ENCODE measurements around the gene DUSP9.

The DUSP9 gene

DNA sequence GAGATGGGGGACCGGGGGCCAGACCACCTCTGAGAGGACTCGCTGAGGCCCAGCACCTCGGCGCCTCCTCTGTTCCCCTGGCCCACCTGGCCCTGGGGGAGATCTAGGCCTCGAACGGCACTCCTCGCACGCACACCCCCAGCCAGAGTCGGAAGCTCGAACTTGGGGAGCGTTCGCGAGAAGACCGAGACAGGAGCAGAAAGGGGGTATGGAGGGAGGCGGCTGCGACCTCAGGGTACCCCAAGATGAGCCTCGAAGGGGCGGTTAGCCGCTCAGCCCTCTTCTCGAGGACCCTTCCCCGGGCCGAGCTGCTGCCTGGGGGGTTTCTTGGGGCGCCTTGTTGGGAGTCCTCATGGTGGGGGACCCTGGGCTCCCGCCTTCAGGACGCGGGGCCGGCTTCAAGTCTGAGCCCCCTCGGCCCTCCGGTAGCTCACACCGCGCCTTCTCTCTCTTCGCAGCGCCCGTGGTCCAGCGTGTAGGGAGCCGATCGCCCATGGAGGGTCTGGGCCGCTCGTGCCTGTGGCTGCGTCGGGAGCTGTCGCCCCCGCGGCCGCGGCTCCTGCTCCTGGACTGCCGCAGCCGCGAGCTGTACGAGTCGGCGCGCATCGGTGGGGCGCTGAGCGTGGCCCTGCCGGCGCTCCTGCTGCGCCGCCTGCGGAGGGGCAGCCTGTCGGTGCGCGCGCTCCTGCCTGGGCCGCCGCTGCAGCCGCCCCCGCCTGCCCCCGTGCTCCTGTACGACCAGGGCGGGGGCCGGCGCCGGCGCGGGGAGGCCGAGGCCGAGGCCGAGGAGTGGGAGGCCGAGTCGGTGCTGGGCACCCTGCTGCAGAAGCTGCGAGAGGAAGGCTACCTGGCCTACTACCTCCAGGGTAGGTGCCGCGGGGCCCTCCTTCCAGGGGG lies 706 bp downstream of the DUSP9 start:
- DNase-seq (ENCODE audit: low read depth in 2 of 3, low spot score in 1 of 3): no peak

DNA sequence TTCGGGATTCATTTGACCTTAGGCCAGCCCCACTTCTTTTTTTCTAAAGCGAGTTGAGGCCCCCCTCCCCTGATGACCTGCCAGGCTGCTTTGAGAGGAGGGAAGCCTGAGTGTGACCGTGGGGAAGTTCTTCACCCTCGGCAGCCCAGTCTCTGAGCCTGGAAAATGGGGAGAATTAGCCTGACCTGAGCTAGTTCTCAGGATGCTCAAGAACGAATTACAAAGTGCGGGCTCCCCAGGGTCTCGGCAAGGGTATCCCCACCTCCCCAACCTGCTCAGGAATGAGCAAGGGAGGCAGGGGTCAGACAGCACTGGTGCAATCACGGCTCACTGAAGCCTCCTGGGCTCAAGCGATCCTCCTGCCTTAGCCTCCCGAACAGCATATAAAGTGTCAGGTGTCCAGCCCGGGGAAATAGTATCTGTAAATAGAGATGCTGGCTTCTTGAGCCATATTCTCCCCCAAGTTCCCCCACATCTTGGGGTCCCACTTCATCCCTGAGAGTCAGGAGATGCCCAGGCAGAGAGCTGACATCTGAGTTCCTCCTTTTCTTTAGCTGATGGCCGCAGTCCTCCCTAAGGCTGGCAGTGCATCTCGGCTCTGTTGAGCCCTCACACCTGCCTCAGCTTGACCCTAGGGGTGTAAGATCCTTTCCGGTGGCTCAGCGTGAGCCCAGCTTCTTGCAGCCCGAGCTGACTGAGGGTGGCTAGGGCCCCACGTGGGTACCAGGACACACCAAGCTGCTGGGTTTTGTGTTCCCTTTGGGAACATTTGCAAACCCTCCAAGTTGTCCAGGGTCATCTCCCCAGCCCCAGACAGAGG lies 1.6 kb downstream of the DUSP9 start:
- no peak for DNase-seq (ENCODE audit: low read depth in 2 of 3, low spot score in 1 of 3)

- peak in 2 of 3 donors; percentile 20 to 30 for DNase-seq (ENCODE audit: low read depth in 2 of 3, low spot score in 1 of 3)
Observed at GRCh38 chrX:153649178-153649914, 2.3 kb downstream of the DUSP9 start.

GRCh38 chrX:153649915-153650782 lies 3.1 kb downstream of the DUSP9 start:
- no peak for DNase-seq (ENCODE audit: low read depth in 2 of 3, low spot score in 1 of 3)

GRCh38 chrX:153650959-153651358 lies 4.0 kb downstream of the DUSP9 start:
- no peak for DNase-seq (ENCODE audit: low read depth in 2 of 3, low spot score in 1 of 3)

GRCh38 chrX:153651540-153652079 lies 4.6 kb downstream of the DUSP9 start:
- DNase-seq (ENCODE audit: low read depth in 2 of 3, low spot score in 1 of 3): no peak

DNA sequence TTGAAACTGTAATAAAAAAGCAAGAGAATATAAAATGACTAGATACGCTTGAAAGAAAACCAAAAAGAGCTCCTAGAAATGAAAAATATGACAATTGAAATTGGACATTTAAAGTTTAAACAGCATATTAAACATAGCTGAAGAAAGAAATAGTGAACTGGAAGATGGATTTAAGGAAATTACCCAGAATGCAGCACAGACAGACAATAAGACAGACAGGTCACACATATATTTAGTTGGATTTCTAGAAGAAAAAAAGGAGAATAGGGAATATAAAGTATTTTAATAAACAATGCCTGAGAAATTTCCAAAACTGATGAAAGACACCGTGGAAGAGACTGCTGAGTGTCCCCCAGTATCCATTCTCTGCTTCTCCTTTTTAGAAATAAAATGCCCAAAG lies 6.6 kb downstream of the DUSP9 start:
- DNase-seq (ENCODE audit: low read depth in 2 of 3, low spot score in 1 of 3): no peak

DNA sequence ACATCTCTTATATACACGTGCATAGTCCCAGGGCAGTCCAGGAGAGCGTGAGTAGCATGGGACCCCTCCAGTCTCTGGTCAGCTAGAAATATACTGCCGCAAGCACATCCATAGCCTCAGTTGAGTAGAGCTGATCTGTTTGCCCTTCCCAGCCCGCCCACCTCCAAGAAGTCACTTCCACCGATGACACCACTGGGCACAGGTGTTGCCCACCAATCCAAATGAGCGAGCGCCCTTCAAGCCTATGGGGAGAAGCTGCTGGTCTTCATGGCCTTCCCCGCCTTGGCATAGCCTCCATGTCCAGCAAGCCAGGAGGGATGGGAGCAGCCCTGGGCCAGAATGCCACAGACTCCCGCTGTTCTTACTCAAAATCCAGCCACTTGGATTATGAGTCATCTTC lies 10.2 kb downstream of the DUSP9 start:
- DNase-seq (ENCODE audit: low read depth in 2 of 3, low spot score in 1 of 3): no peak

DNA sequence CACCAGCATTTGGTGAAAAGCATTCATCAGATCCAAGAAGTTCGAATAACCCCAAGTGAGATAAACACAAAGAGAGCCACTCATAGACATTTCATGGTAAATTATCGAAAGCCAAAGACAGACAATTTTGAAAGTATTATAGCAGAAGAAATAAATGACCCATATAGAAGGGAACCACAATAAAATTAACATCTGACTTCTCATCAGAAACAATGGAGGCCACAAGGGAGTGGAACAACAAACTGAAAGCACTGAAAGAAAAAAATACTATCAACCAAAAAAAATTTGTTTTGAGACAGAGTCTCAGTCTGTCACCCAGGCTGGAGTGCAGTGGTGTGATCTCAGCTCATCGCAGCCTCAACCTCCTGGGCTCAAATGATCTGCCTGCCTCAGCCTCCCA lies 12.3 kb downstream of the DUSP9 start:
- no peak for DNase-seq (ENCODE audit: low read depth in 2 of 3, low spot score in 1 of 3)

DNA sequence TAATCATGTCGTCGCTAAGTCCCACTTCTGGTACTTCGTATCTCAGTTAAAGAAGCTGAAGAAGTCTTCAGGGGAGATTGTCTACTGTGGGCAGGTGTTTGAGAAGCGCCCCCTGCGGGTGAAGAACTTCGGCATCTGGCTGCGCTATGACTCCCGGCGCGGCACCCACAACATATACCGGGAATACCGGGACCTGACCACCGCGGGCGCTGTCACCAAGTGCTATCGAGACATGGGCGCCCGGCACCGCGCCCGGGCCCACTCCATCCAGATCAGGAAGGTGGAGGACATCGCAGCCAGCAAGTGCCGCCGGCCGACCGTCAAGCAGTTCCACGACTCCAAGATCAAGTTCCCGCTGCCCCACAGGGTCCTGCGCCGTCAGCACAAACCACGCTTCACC lies 15.3 kb downstream of the DUSP9 start:
- DNase-seq (ENCODE audit: low read depth in 2 of 3, low spot score in 1 of 3): peak in 2 of 3 donors; percentile 31 to 34

GRCh38 chrX:153665726-153666306 lies 18.8 kb downstream of the DUSP9 start:
- no peak for DNase-seq (ENCODE audit: low read depth in 2 of 3, low spot score in 1 of 3)

GRCh38 chrX:153667281-153667955 lies 20.4 kb downstream of the DUSP9 start:
- DNase-seq (ENCODE audit: low read depth in 2 of 3, low spot score in 1 of 3): no peak

DNA sequence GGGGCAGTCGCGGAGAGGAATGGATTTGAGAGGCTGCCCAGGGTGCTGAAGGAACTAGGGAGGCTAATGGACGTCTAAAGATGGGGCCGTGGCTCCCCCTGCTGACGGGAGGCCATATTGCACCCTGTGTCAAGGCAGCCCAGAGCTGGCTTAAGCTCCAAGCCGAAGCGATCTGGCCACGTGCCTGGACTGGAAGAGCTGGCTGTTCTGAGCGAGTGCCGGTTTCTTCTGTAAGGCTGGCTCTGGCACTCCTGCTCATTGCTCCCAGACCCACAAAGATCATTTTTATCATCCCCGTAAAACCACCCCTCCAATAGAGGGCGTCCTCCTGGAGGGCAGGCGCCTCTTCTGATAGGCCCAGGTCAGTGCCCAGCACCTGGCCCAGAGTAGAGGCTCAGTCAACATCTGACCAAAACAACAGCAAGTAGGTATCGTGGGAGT lies 21.0 kb downstream of the DUSP9 start:
- DNase-seq (ENCODE audit: low read depth in 2 of 3, low spot score in 1 of 3): peak; percentile 62 to 85 (median 68)

- DNase-seq (ENCODE audit: low read depth in 2 of 3, low spot score in 1 of 3): no peak
Observed at GRCh38 chrX:153668423-153669173, 21.6 kb downstream of the DUSP9 start.

GRCh38 chrX:153669174-153669890 lies 22.3 kb downstream of the DUSP9 start:
- DNase-seq (ENCODE audit: low read depth in 2 of 3, low spot score in 1 of 3): peak in 1 of 3 donors; percentile 21

GRCh38 chrX:153669901-153670731 lies 23.1 kb downstream of the DUSP9 start:
- DNase-seq (ENCODE audit: low read depth in 2 of 3, low spot score in 1 of 3): no peak
